Stimulated activated CD8-positive, alpha-beta memory T cell treated with anti-CD3 and anti-CD28 coated beads, Interleukin-7, amount 100 ng/mL, for 4 hours (primary cell): Measurements from ENCODE around the gene RNF168.
"Not testable (repeated sequence)": the region's sequence is repeated elsewhere in the genome, so short reads cannot be mapped to it uniquely, and the experiment has no call there.

Experiments used
- DNase-seq, 2 donors: peaks; one replicate each; pipeline ENCODE4 v3.0.0-alpha.2; 2020; ENCODE audit warnings: low read depth in 2 of 2

Gene RNF168

GRCh38 chr3:196463804-196464203 is 39.8 kb downstream of the RNF168 start:
- no peak for DNase-seq

- DNase-seq: no peak
Observed at GRCh38 chr3:196463478-196463756, 40.2 kb downstream of the RNF168 start.

- DNase-seq: not testable (repeated sequence)
Observed at GRCh38 chr3:196462680-196463477, 40.7 kb downstream of the RNF168 start.

GRCh38 chr3:196458063-196458462 is 45.5 kb downstream of the RNF168 start:
- DNase-seq: no peak

GRCh38 chr3:196457470-196457869 is 46.1 kb downstream of the RNF168 start:
- not testable (repeated sequence) for DNase-seq

GRCh38 chr3:196454935-196455334 is 48.6 kb downstream of the RNF168 start:
- DNase-seq: no peak

- DNase-seq: not testable (repeated sequence)
Observed at GRCh38 chr3:196445391-196445790, 58.2 kb downstream of the RNF168 start.

- no peak for DNase-seq
Observed at GRCh38 chr3:196444500-196444894, 59.1 kb downstream of the RNF168 start.

GRCh38 chr3:196440696-196441095 is 62.9 kb downstream of the RNF168 start:
- no peak for DNase-seq

- no peak for DNase-seq
Observed at GRCh38 chr3:196440041-196440537, 63.5 kb downstream of the RNF168 start.

GRCh38 chr3:196432137-196432879 is 71.3 kb downstream of the RNF168 start, which contains the start of gene UBXN7:
Gene UBXN7 (minus strand): TSS chr3:196432427. CDS start chr3:196432399, 28 bp downstream.
- peak; percentile 90 to 91 for DNase-seq

GRCh38 chr3:196431181-196432136 is 72.1 kb downstream of the RNF168 start:
- DNase-seq: peak in 1 of 2 donors; percentile 12

GRCh38 chr3:196428041-196428440 is 75.5 kb downstream of the RNF168 start:
- DNase-seq: no peak

- DNase-seq: not testable (repeated sequence)
Observed at GRCh38 chr3:196424421-196424820, 79.1 kb downstream of the RNF168 start.

- DNase-seq: no peak
Observed at GRCh38 chr3:196423044-196423781, 80.4 kb downstream of the RNF168 start.

- not testable (repeated sequence) for DNase-seq
Observed at GRCh38 chr3:196421668-196422067, 81.9 kb downstream of the RNF168 start.

GRCh38 chr3:196419386-196419785 is 84.2 kb downstream of the RNF168 start:
- DNase-seq: no peak
